HG02852 (cell line): Measurements from ENCODE around the gene MLLT6.
A peak's percentile ranks its signal among the peaks of the same experiment; 100 is the strongest.
"Not testable (repeated sequence)": the region's sequence is repeated elsewhere in the genome, so short reads cannot be mapped to it uniquely, and the experiment has no call there.

ENCODE experiments used
- ATAC-seq: cut with Tn5 transposase; IDR thresholded peaks from one replicate; pipeline ENCODE4 v1.9.1; 2021; ENCODE audit warnings: mild to moderate bottlenecking, moderate library complexity; ENCODE audit not compliant: unreplicated experiment

Gene MLLT6

GRCh38 chr17:38725066-38725465, 20.0 kb downstream of the MLLT6 start:
- ATAC-seq, result no peak

- not testable (repeated sequence) for ATAC-seq
Measured at GRCh38 chr17:38726145-38726544, 21.1 kb downstream of the MLLT6 start.

GRCh38 chr17:38727736-38728135, 22.7 kb downstream of the MLLT6 start:
- no peak for ATAC-seq

- ATAC-seq, result no peak
Measured at GRCh38 chr17:38728290-38728831, 23.3 kb downstream of the MLLT6 start.

GRCh38 chr17:38729368-38729885, 24.4 kb downstream of the MLLT6 start:
- ATAC-seq, result no peak

GRCh38 chr17:38729886-38730525, 24.9 kb downstream of the MLLT6 start, which contains the start of gene CISD3:
CISD3 (plus strand) TSS chr17:38730341; CDS start chr17:38730359, 18 bp downstream.
- peak; percentile 80 for ATAC-seq

- no peak for ATAC-seq
Measured at GRCh38 chr17:38730526-38731379, 25.7 kb downstream of the MLLT6 start.

GRCh38 chr17:38731526-38732294, 26.6 kb downstream of the MLLT6 start:
- no peak for ATAC-seq

- no peak for ATAC-seq
Measured at GRCh38 chr17:38732376-38733281, 27.6 kb downstream of the MLLT6 start.

- ATAC-seq, result no peak
Measured at GRCh38 chr17:38733282-38733981, 28.4 kb downstream of the MLLT6 start.

GRCh38 chr17:38733982-38734973, 29.2 kb downstream of the MLLT6 start:
- no peak for ATAC-seq

- no peak for ATAC-seq
Measured at GRCh38 chr17:38735161-38735997, 30.3 kb downstream of the MLLT6 start.

- no peak for ATAC-seq
Measured at GRCh38 chr17:38738007-38738662, 33.1 kb downstream of the MLLT6 start.

- ATAC-seq, result no peak
Measured at GRCh38 chr17:38738686-38739085, 33.6 kb downstream of the MLLT6 start.

- no peak for ATAC-seq
Measured at GRCh38 chr17:38739305-38739704, 34.2 kb downstream of the MLLT6 start.

- no peak for ATAC-seq
Measured at GRCh38 chr17:38740044-38740443, 35.0 kb downstream of the MLLT6 start.

- no peak for ATAC-seq
Measured at GRCh38 chr17:38740806-38741205, 35.7 kb downstream of the MLLT6 start.
